Measurements from ENCODE around the gene ARMC9. TPM values are rescaled to one million over a fixed set of nuclear protein-coding genes. Genes with fewer than 3 reads are reported as not detected.

The ARMC9 gene
- total and polyA plus RNA-seq, 2 of the 13 experiments (the other 11 are each of a cell fraction or from before 2014, with no cell fraction given): 9.1 to 12.8 TPM

DNA sequence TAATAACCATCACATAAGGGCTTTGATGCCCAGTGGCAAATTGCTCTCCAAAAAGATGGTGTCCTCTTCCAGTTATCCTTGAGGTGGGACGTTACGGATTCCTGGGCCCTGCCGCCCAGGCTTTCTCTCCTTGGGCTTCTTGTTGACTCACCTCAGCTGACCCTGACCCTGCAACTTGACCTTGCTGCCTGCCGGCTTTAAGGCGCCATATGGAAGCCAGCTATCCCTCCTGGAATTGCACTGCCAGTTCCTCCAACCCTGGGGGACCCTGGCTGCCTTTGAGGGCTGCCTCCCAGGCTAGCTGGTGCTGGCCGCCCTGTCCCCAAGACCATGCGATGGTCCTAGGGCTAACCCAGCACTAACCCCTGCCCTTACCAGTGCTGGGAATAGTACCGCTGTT lies 168.7 kb downstream of the ARMC9 start (continued):
- TF ChIP-seq RXRB (CRISPR knock-in tag; IDR thresholded peaks at IDR 0.05; ENCODE audit: borderline replicate concordance): no peak
- TF ChIP-seq HOXA3 (CRISPR knock-in tag; IDR thresholded peaks at IDR 0.05): no peak
- TF ChIP-seq STAG1 (CRISPR knock-in tag; IDR thresholded peaks at IDR 0.05): no peak
- no peak for TF ChIP-seq HDAC1 (CRISPR knock-in tag; IDR thresholded peaks at IDR 0.05)
- TF ChIP-seq, protein P1, sequence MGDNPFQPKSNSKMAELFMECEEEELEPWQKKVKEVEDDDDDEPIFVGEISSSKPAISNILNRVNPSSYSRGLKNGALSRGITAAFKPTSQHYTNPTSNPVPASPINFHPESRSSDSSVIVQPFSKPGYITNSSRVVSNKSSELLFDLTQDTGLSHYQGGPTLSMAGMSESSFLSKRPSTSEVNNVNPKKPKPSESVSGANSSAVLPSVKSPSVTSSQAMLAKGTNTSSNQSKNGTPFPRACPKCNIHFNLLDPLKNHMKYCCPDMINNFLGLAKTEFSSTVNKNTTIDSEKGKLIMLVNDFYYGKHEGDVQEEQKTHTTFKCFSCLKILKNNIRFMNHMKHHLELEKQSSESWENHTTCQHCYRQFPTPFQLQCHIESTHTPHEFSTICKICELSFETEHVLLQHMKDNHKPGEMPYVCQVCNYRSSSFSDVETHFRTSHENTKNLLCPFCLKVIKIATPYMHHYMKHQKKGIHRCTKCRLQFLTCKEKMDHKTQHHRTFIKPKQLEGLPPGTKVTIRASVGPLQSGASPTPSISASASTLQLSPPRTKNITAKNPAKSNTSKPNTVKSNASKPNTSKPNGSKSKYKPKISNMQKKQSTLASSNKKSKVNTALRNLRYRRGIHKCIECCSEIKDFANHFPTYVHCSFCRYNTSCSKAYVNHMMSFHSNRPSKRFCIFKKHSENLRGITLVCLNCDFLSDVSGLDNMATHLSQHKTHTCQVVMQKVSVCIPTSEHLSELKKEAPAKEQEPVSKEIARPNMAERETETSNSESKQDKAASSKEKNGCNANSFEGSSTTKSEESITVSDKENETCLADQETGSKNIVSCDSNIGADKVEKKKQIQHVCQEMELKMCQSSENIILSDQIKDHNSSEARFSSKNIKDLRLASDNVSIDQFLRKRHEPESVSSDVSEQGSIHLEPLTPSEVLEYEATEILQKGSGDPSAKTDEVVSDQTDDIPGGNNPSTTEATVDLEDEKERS (CRISPR knock-in tag; IDR thresholded peaks at IDR 0.05): no peak

DNA sequence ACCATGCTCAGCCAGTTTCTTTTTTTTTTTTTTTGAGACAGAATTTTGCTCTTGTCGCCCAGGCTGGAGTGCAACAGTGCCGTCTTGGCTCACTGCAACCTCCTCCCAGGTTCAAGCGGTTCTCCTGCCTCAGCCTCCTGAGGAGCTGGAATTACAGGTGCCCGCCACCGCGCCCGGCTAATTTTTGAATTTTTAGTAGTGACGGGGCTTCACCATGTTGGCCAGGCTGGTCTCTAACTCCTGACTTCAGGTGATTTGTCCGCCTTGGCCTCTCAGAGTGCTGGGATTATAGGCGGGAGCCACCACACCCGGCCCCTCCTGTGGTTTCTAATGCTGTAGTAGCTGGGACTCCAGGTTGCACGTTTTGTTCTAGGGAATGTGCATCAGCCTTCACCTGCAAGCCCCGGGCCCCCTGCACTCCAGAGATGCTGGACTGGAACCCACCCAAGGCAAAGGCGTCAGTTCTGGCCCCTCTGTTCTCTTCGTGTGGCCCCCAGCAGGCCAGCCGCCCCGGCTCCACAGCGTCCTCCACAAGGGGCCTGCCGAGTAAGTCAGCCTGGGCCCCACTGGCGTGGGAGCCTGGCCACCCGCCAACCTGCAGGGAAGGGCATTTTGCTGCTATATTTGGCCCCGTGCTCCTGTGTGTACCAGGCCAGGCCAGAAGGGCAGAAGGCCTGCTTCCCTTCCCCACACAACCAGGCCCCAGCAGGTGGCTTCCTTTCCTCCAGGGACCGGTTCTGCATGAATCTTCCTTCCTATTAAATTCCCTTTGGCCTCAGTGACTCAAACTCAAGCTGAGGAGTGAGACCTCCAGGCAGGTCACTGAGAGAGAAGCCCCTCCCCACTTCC lies 171.4 kb downstream of the ARMC9 start:
- intact Hi-C loops (cut with micrococcal nuclease; ENCODE audit: unreplicated experiment): no loop called here
- Histone ChIP-seq H3K9me3 (ENCODE audit: low read length) (no peaks in the 10 kb centered on the region), H3K4me2 (ENCODE audit: low read depth, low read length) (no peak overlapping the region), H2AFZ (ENCODE audit: low read length) (no peak overlapping the region), H3K27ac (ENCODE audit: extremely low read length, insufficient read depth, low read length) (no peak overlapping the region), H3K9ac (ENCODE audit: insufficient read depth, low read depth, low read length) (no peak overlapping the region), H3K36me3 (replicated peaks in 1 of 2; ENCODE audit: control insufficient read depth in 1 of 2, insufficient read depth in 2 of 2, low read length in 2 of 2) (no peaks in the 10 kb centered on the region), H3K4me1 (ENCODE audit: insufficient read depth, low read length) (peaks cover 15% of the 10 kb centered on the region), H4K20me1 (ENCODE audit: insufficient read depth, low read length) (no peaks in the 10 kb centered on the region), H3K4me3 (replicated peaks in 1 of 3; ENCODE audit: insufficient read depth in 1 of 3, low read depth in 2 of 3, low read length in 3 of 3) (no peak overlapping the region), H3K79me2 (ENCODE audit: insufficient read depth, low read length) (no peaks in the 10 kb centered on the region), H3K27me3 (ENCODE audit: control insufficient read depth in 1 of 2, insufficient read depth in 2 of 2, low read length in 2 of 2) (no peaks in the 10 kb centered on the region)
- ChIA-PET POLR2A (no interaction called here), CTCF (ENCODE audit: low intra/inter-chr PET ratio, low total read pairs) (no interaction called here)
- peak; percentile 4; the same call in 2 of the 3 replicates for ATAC-seq
- in situ Hi-C loops (cut with HindIII; ENCODE audit: extremely low pct_ligation_motif_present, low pct_unique_long_range_greater_than_20kb): no loop called here
- WGBS (ENCODE audit: low lambda C conversion rate): 75% methylated on average over 16 of the region's 23 CpGs
- no peak for FAIRE-seq
- no peak for DNase-seq (ENCODE audit: low spot score)
- no TSS peak for BruUV-seq (replicated peaks)
- TF ChIP-seq, protein P2, sequence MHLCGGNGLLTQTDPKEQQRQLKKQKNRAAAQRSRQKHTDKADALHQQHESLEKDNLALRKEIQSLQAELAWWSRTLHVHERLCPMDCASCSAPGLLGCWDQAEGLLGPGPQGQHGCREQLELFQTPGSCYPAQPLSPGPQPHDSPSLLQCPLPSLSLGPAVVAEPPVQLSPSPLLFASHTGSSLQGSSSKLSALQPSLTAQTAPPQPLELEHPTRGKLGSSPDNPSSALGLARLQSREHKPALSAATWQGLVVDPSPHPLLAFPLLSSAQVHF (CRISPR knock-in tag; IDR thresholded peaks at IDR 0.05): no peak
- no peak for TF ChIP-seq AGO1 (IDR thresholded peaks at IDR 0.05; ENCODE audit: low read depth, low read length, poor library complexity, severe bottlenecking)
- no peak for TF ChIP-seq ZNF616 (CRISPR knock-in tag; IDR thresholded peaks at IDR 0.05; ENCODE audit: low read depth)
- TF ChIP-seq SMC3 (IDR thresholded peaks at IDR 0.05; ENCODE audit: low read length): no peak
- TF ChIP-seq ZNF136 (CRISPR knock-in tag; IDR thresholded peaks at IDR 0.05; ENCODE audit: low read depth): no peak
- no peak for TF ChIP-seq GTF3A (CRISPR knock-in tag; conservative IDR thresholded peaks at IDR 0.05)
- no peak for TF ChIP-seq MBNL3 (CRISPR knock-in tag; conservative IDR thresholded peaks at IDR 0.05)
- no peak for TF ChIP-seq ZNF549 (CRISPR knock-in tag; IDR thresholded peaks at IDR 0.05)
- no peak for TF ChIP-seq SIX4 (CRISPR knock-in tag; IDR thresholded peaks at IDR 0.05)
- TF ChIP-seq, protein P3, sequence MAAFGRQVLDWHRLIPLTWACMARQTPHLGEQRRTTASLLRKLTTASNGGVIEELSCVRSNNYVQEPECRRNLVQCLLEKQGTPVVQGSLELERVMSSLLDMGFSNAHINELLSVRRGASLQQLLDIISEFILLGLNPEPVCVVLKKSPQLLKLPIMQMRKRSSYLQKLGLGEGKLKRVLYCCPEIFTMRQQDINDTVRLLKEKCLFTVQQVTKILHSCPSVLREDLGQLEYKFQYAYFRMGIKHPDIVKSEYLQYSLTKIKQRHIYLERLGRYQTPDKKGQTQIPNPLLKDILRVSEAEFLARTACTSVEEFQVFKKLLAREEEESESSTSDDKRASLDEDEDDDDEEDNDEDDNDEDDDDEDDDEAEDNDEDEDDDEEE (CRISPR knock-in tag; IDR thresholded peaks at IDR 0.05): no peak
- no peak for TF ChIP-seq ZNF746 (CRISPR knock-in tag; IDR thresholded peaks at IDR 0.05)
- TF ChIP-seq, protein P4, sequence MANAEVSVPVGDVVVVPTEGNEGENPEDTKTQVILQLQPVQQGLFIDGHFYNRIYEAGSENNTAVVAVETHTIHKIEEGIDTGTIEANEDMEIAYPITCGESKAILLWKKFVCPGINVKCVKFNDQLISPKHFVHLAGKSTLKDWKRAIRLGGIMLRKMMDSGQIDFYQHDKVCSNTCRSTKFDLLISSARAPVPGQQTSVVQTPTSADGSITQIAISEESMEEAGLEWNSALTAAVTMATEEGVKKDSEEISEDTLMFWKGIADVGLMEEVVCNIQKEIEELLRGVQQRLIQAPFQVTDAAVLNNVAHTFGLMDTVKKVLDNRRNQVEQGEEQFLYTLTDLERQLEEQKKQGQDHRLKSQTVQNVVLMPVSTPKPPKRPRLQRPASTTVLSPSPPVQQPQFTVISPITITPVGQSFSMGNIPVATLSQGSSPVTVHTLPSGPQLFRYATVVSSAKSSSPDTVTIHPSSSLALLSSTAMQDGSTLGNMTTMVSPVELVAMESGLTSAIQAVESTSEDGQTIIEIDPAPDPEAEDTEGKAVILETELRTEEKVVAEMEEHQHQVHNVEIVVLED (CRISPR knock-in tag; IDR thresholded peaks at IDR 0.05; ENCODE audit: borderline replicate concordance): no peak

Data from HepG2 (cell line).